Testis (tissue), 3 donors: Measurements from ENCODE around the gene ANK2. TPM values are rescaled to one million over a fixed set of nuclear protein-coding genes. Genes with fewer than 3 reads are reported as not detected.

Experiments
- DNase-seq: peaks from one replicate; pipeline ENCODE4 v3.0.0-alpha.2; 2019
- H3K27ac ChIP-seq, 2 donors: fragments of 200-600 bp; sonication (generic); one replicate each; pipeline ENCODE4 v1.5.1; 2019
- H3K27me3 ChIP-seq: fragments of 200-600 bp; sonication (generic); one replicate; pipeline ENCODE4 v1.5.1; 2019
- H3K36me3 ChIP-seq: fragments of 200-600 bp; sonication (generic); one replicate; pipeline ENCODE4 v1.5.1; 2017; ENCODE audit warnings: low read depth; ENCODE audit errors: missing control alignments
- H3K4me1 ChIP-seq: fragments of 200-600 bp; sonication (generic); one replicate; pipeline ENCODE4 v1.5.1; 2019
- H3K4me3 ChIP-seq, 2 donors: fragments of 200-600 bp; sonication (generic); one replicate each; pipeline ENCODE4 v1.5.1; 2017 to 2019
- H3K9me3 ChIP-seq: fragments of 200-600 bp; sonication (generic); one replicate; pipeline ENCODE4 v1.5.1; 2017
- CTCF ChIP-seq, 3 experiments: fragments of 450-650 bp in 2 of 3; fragments of 200-600 bp in 1 of 3; sonication (generic) in 1 of 3; IDR thresholded peaks; one replicate each; pipeline ENCODE4 v1.5.1; 2016 to 2019; ENCODE audit warnings: antibody characterized with exemption in 3 of 3, mild to moderate bottlenecking in 2 of 3, moderate library complexity in 1 of 3
- POLR2A ChIP-seq: fragments of 450-650 bp; IDR thresholded peaks from one replicate; pipeline ENCODE4 v1.6.1; 2017; ENCODE audit warnings: antibody characterized with exemption, mild to moderate bottlenecking, moderate library complexity
- WGBS, 2 donors: methylation state at CpG; one replicate each; pipeline ENCODE4 v1.1.5; 2018; 5-methylcytosine and 5-hydroxymethylcytosine counted together
- intact Hi-C: fragments of 100-400 bp; cut with DNase I; formaldehyde crosslinking; loops from one replicate; pipeline ENCODE4 v1.15.1; 2023; ENCODE audit warnings: low total_unique reads
- polyA plus RNA-seq: library from polyadenylated mRNA; stranded (reverse); fragments of 350-450 nt; fragmentation: Illumina TruSeq; extraction: RNeasy Lipid Tissue Mini Kit (QIAGEN cat#74804); gene quantifications from one replicate; pipeline ENCODE4 v1.2.3, GENCODE V29; 2014; ENCODE audit warnings: low read depth, low replicate concordance; ENCODE audit not compliant: insufficient read depth
- total RNA-seq, 2 donors: library from RNA; depleted of rRNA; stranded (reverse); fragments of >200 nt; gene quantifications; one replicate each; pipeline ENCODE4 v1.2.3, GENCODE V29; 2016

ANK2 gene
- total and polyA plus RNA-seq, 3 donors from 2014 or later, result 28.0 to 40.0 (median 28.6) TPM

GRCh38 chr4:113365377-113365776 lies 315.9 kb downstream of the ANK2 start:
- DNase-seq, result no peak
- Histone ChIP-seq H3K27me3 (no peaks in the 10 kb centered on the region), H3K4me1 (no peaks in the 10 kb centered on the region), H3K4me3 (no peak overlapping the region), H3K9me3 (no peaks in the 10 kb centered on the region), H3K27ac (no peak overlapping the region), H3K36me3 (no peaks in the 10 kb centered on the region)
- intact Hi-C loops, result no loop called here
- 81 to 90% methylated on average over 2 of the region's 2 CpGs for WGBS, 2 donors
- TF ChIP-seq POLR2A (no peak), CTCF (IDR thresholded peaks at IDR 0.05) (no peak)

DNA sequence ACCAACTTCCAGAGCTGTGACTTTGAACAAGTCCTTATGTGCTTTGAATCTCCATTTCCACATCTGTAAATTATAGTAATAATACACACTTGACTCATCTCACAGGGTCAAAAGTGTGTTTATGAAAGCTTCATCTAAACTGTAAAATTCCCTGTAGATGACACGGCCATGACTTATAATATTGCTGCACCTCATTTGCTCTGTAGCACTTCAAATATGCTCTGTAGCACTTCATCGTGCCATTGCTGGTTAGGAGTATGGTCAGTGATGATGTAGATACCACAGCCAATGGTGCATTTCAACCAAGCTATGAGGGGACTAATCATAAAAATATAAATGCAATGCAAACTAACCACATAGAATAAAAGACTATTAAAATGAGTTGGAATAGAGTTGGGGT lies 318.6 kb downstream of the ANK2 start:
- TF ChIP-seq POLR2A (no peak), CTCF (IDR thresholded peaks at IDR 0.05) (no peak)
- no peak for DNase-seq
- Histone ChIP-seq H3K27ac (no peak overlapping the region), H3K9me3 (no peaks in the 10 kb centered on the region), H3K27me3 (no peaks in the 10 kb centered on the region), H3K4me3 (no peak overlapping the region), H3K36me3 (no peaks in the 10 kb centered on the region), H3K4me1 (no peaks in the 10 kb centered on the region)
- intact Hi-C loops, result no loop called here
- 92 to 97% methylated on average over 2 of the region's 2 CpGs for WGBS, 2 donors

GRCh38 chr4:113371111-113371510 lies 321.7 kb downstream of the ANK2 start:
- H3K36me3 ChIP-seq, result no peaks in the 10 kb centered on the region
- no peaks in the 10 kb centered on the region for H3K27me3 ChIP-seq
- H3K9me3 ChIP-seq, result no peaks in the 10 kb centered on the region
- TF ChIP-seq POLR2A, result no peak
- TF ChIP-seq CTCF (IDR thresholded peaks at IDR 0.05), result no peak
- no peak overlapping the region for H3K27ac ChIP-seq
- no peak for DNase-seq
- no peaks in the 10 kb centered on the region for H3K4me1 ChIP-seq
- no peak overlapping the region for H3K4me3 ChIP-seq
- intact Hi-C loops, result no loop called here

GRCh38 chr4:113375964-113376666 lies 326.7 kb downstream of the ANK2 start:
- no peaks in the 10 kb centered on the region for H3K9me3 ChIP-seq
- H3K4me1 ChIP-seq, result no peaks in the 10 kb centered on the region
- intact Hi-C loops, result no loop called here
- TF ChIP-seq CTCF (IDR thresholded peaks at IDR 0.05), result no peak
- H3K36me3 ChIP-seq, result no peaks in the 10 kb centered on the region
- WGBS, 2 donors, result 82 to 89% methylated on average over 1 of the region's 1 CpG
- DNase-seq, result no peak
- H3K27ac ChIP-seq, result no peak overlapping the region
- no peak overlapping the region for H3K4me3 ChIP-seq
- no peaks in the 10 kb centered on the region for H3K27me3 ChIP-seq

DNA sequence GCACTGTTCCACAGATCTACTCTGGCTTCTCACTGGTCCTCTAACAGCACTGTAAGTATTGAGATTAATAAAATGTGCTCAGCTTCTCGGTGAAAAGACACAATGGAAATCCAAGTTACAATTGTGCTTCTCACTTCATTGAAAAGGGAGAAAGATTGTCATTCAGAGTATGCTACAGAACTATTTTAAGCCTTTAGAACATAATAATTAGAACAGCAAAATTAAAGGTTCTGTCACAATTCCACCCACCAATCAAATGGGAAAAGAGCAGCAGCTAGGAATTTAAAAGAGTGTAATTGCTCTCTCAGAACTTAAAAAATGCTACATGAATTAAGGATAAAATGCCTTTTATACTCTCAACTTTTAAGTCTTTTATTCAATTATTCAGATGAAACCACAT lies 329.4 kb downstream of the ANK2 start:
- WGBS, 2 donors, result 89% methylated on average over 1 of the region's 1 CpG
- H3K27ac ChIP-seq, result no peak overlapping the region
- no peak for DNase-seq
- no peak overlapping the region for H3K4me3 ChIP-seq
- H3K9me3 ChIP-seq, result no peaks in the 10 kb centered on the region
- intact Hi-C loops, result no loop called here
- no peaks in the 10 kb centered on the region for H3K27me3 ChIP-seq
- TF ChIP-seq POLR2A (no peak), CTCF (IDR thresholded peaks at IDR 0.05) (no peak)
- no peaks in the 10 kb centered on the region for H3K4me1 ChIP-seq
- H3K36me3 ChIP-seq, result no peaks in the 10 kb centered on the region
